Mucosa of descending colon (tissue), 3 donors: ENCODE measurements around the gene TATDN3. TPM values are rescaled to one million over a fixed set of nuclear protein-coding genes. Genes with fewer than 3 reads are reported as not detected.

Experiments
- ATAC-seq: fragments of 200-7000 bp; cut with Tn5 transposase; one replicate; pipeline ENCODE4 v1.9.1; 2020; ENCODE audit warnings: mild to moderate bottlenecking, moderate library complexity
- DNase-seq, 3 donors: peaks; one replicate each; pipeline ENCODE4 v3.0.0-alpha.2; 2020
- H3K36me3 ChIP-seq: fragments of 200-600 bp; one replicate; pipeline ENCODE4 v1.8.0; 2021; ENCODE audit warnings: low read depth, mild to moderate bottlenecking
- H3K4me1 ChIP-seq: fragments of 200-600 bp; one replicate; pipeline ENCODE4 v1.8.0; 2021; ENCODE audit warnings: low read depth, mild to moderate bottlenecking
- H3K4me3 ChIP-seq: fragments of 200-600 bp; one replicate; pipeline ENCODE4 v1.8.0; 2021; ENCODE audit warnings: mild to moderate bottlenecking
- H3K9me3 ChIP-seq: fragments of 200-600 bp; one replicate; pipeline ENCODE4 v1.8.0; 2021; ENCODE audit warnings: mild to moderate bottlenecking
- intact Hi-C, 2 donors: fragments of 100-400 bp; cut with DNase I in 1 of 2; cut with micrococcal nuclease in 1 of 2; formaldehyde crosslinking; loops; one replicate each; pipeline versions ENCODE4 v1.11.0 to v1.11.1; 2022; cut with DNase I, micrococcal nuclease
- total RNA-seq, 3 donors: library from RNA; stranded (reverse); fragmentation: NEBNext Ultra II Directional in 2 of 3; extraction: Animal tissue kit (Norgen Biotek cat#: 25700) in 2 of 3; gene quantifications; one replicate each; pipeline versions ENCODE4 v1.2.1 to v1.2.4, GENCODE V29; 2021 to 2023
- TF ChIP-seq, protein P1 (sequence below): fragments of 200-600 bp; IDR thresholded peaks from one replicate; pipeline ENCODE4 v1.8.0; 2022; ENCODE audit warnings: antibody characterized with exemption, mild to moderate bottlenecking
- donor health status: DM: no; HTN: no; CAD: no; lungs with moderate emphysema.
- donor health status: DM: no; HTN: no; CAD: no.
- donor health status: DM: no; HTN: yes; CAD: no.

The TATDN3 gene
- total RNA-seq, 3 donors from 2014 or later = 9.2 to 10.8 (median 10.5) TPM

DNA sequence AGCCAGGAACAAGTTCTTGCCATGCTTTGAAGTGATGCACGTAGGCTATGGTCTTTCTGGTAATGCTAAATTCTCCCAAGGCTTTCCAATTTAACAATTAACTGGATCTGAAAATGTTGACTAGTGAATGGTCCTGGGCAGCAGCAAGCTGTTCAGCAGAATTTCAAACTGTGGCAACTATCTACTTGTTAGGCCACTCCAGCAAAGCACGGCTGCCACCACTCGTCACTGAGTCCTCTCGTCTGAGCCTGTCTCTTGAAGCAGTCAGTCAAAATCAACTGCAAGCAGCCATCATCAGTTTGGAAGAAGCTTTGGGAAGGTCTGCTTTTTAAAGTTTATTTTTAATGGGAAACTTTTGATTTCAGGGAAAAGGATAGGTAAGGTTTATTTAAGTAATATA is 72.5 kb downstream of the TATDN3 start:
- Histone ChIP-seq H3K4me3 (no peak overlapping the region), H3K36me3 (no peaks in the 10 kb centered on the region), H3K9me3 (no peaks in the 10 kb centered on the region), H3K4me1 (peaks cover 13% of the 10 kb centered on the region)
- ATAC-seq = no peak
- intact Hi-C loops = no loop called here
- DNase-seq = no peak
- TF ChIP-seq, protein P1, sequence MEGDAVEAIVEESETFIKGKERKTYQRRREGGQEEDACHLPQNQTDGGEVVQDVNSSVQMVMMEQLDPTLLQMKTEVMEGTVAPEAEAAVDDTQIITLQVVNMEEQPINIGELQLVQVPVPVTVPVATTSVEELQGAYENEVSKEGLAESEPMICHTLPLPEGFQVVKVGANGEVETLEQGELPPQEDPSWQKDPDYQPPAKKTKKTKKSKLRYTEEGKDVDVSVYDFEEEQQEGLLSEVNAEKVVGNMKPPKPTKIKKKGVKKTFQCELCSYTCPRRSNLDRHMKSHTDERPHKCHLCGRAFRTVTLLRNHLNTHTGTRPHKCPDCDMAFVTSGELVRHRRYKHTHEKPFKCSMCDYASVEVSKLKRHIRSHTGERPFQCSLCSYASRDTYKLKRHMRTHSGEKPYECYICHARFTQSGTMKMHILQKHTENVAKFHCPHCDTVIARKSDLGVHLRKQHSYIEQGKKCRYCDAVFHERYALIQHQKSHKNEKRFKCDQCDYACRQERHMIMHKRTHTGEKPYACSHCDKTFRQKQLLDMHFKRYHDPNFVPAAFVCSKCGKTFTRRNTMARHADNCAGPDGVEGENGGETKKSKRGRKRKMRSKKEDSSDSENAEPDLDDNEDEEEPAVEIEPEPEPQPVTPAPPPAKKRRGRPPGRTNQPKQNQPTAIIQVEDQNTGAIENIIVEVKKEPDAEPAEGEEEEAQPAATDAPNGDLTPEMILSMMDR = no peak

Other genes starting within 250 kb of the TATDN3 start
- 100 to 1,000 TPM in 1 of 3 donors, 10 to 100 TPM in 2; 20.2 to 121 (median 42.0) TPM for gene ATF3, start 183.1 kb upstream of the TATDN3 start, total RNA-seq
- 1 to 10 TPM in 2 of 3 donors, under 1 TPM in 1; 0.38 to 2.9 (median 1.6) TPM for gene BATF3, start 92.1 kb upstream of the TATDN3 start, total RNA-seq
- gene NSL1, start 117 bp upstream of the TATDN3 start, total RNA-seq = 10 to 100 TPM; 20.4 to 25.3 (median 21.5) TPM
- not detected for gene SPATA45, start 55.8 kb downstream of the TATDN3 start, total RNA-seq
- gene FLVCR1, start 66.4 kb downstream of the TATDN3 start, total RNA-seq = 10 to 100 TPM in 2 of 3 donors, 1 to 10 TPM in 1; 9.7 to 12.1 (median 10.1) TPM
- gene VASH2, start 158.6 kb downstream of the TATDN3 start, total RNA-seq = under 1 TPM; 0.25 to 0.78 (median 0.41) TPM
- 10 to 100 TPM; 24.7 to 35.1 (median 33.3) TPM for gene ANGEL2, start 224.0 kb downstream of the TATDN3 start, total RNA-seq